ENCODE results near the gene ARHGAP42. TPM values are rescaled to one million over a fixed set of nuclear protein-coding genes. Genes with fewer than 3 reads are reported as not detected.

Gene ARHGAP42
- total RNA-seq, 4 donors from 2014 or later: 5.1 to 10.6 (median 8.0) TPM

DNA sequence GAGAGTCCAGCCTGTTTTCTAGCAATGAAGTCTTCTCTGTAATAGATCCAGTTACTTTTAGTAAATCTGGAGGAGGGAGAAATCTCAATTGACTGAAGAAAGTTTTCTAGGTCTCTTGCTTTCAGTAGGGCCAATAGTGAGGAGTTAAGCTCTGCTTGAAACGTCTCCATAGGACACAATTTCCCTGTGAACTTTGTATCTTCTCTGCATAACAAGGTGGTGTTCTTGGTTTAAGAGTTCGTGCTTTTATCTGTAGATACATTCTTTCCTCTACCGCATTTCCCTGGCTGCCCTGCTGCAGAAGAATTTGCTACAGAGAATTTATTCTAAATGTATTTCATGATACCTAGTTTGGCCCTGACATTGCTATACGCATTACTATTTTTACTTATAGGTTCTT, 183.1 kb downstream of the ARHGAP42 start:
- Histone ChIP-seq H3K4me3 (no peak overlapping the region), H3K4me1 (no peaks in the 10 kb centered on the region), H3K36me3 (no peaks in the 10 kb centered on the region), H3K27ac (replicated peaks in 1 of 4) (no peak overlapping the region), H3K9me3 (no peaks in the 10 kb centered on the region), H3K27me3 (no peaks in the 10 kb centered on the region)
- WGBS: 91% methylated on average over 4 of the region's 4 CpGs
- intact Hi-C loops (cut with DNase I): no loop called here
- TF ChIP-seq POLR2A (IDR thresholded peaks at IDR 0.05; ENCODE audit: low read depth) (no peak), POLR2AphosphoS5 (IDR thresholded peaks at IDR 0.05) (no peak), EP300 (IDR thresholded peaks at IDR 0.05) (no peak)
- no peak for DNase-seq (ENCODE audit: extremely low spot score)

- TF ChIP-seq EP300 (IDR thresholded peaks at IDR 0.05) (no peak), POLR2AphosphoS5 (IDR thresholded peaks at IDR 0.05) (no peak), CTCF (IDR thresholded peaks at IDR 0.05) (no peak), POLR2A (IDR thresholded peaks at IDR 0.05; ENCODE audit: low read depth) (no peak)
- H3K9me3 ChIP-seq: no peaks in the 10 kb centered on the region
- H3K36me3 ChIP-seq: no peaks in the 10 kb centered on the region
- H3K27me3 ChIP-seq: no peaks in the 10 kb centered on the region
- H3K4me3 ChIP-seq: no peak overlapping the region
- H3K4me1 ChIP-seq: peaks cover 0 to 9% (median 6%) of the 10 kb centered on the region in 4 donors
- intact Hi-C loops (cut with DNase I): no loop called here
- no peak for DNase-seq (ENCODE audit: extremely low spot score)
- 77% methylated on average over 3 of the region's 3 CpGs for WGBS
- H3K27ac ChIP-seq (replicated peaks in 1 of 4): no peak overlapping the region
Observed at GRCh38 chr11:100872951-100873740, 186.1 kb downstream of the ARHGAP42 start.

DNA sequence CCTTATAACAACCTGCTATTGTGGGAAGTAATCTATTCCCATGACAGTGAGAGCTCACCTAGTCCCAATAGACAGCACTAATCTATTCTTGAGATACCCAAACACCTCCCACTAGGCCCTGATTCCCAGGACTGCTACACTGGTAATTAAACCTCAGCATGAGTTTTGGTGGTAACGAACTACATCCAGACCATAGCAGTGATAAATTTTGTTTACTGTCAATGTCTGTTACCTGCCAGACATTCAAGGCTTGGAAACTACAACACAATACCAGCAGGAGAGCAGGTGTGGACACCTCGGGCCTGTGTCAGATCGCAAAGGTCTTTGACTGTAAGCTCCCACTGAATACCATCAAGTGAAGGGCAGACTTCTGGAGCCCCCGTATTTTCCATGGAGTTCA, 187.1 kb downstream of the ARHGAP42 start:
- TF ChIP-seq EP300 (IDR thresholded peaks at IDR 0.05) (no peak), CTCF (IDR thresholded peaks at IDR 0.05) (no peak), POLR2AphosphoS5 (IDR thresholded peaks at IDR 0.05) (no peak), POLR2A (IDR thresholded peaks at IDR 0.05; ENCODE audit: low read depth) (no peak)
- WGBS: 89% methylated on average over 4 of the region's 4 CpGs
- intact Hi-C loops (cut with DNase I): no loop called here
- Histone ChIP-seq H3K27ac (replicated peaks in 1 of 4) (no peak overlapping the region), H3K36me3 (no peaks in the 10 kb centered on the region), H3K9me3 (no peaks in the 10 kb centered on the region), H3K27me3 (no peaks in the 10 kb centered on the region), H3K4me1 (peaks cover 0 to 9% (median 6%) of the 10 kb centered on the region in 4 donors), H3K4me3 (no peak overlapping the region)
- DNase-seq (ENCODE audit: extremely low spot score): no peak

DNA sequence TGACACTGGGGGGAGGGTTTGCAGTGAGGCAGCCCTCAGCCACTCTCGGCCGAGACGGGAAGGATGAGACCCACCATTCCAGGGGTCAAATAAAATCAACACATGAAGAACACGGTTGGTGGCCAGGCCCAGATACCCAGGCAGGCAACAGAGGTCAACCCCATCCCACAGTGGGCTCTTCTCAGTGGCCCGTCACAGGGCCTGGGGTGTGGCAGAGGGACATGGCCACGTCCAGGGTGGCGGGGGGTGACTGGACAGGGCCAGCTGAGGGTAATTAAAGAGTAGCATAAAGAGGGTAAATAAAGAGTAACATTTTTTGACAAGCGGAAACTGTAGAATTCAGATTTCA, 188.4 kb downstream of the ARHGAP42 start:
- intact Hi-C loops (cut with DNase I): no loop called here
- no peak for DNase-seq (ENCODE audit: extremely low spot score)
- Histone ChIP-seq H3K27me3 (no peaks in the 10 kb centered on the region), H3K9me3 (no peaks in the 10 kb centered on the region), H3K4me1 (peaks cover 0 to 9% (median 6%) of the 10 kb centered on the region in 4 donors), H3K36me3 (no peaks in the 10 kb centered on the region), H3K4me3 (no peak overlapping the region), H3K27ac (replicated peaks in 1 of 4) (no peak overlapping the region)
- no peak for TF ChIP-seq EP300 (IDR thresholded peaks at IDR 0.05)
- no peak for TF ChIP-seq CTCF (IDR thresholded peaks at IDR 0.05)
- TF ChIP-seq POLR2A (IDR thresholded peaks at IDR 0.05; ENCODE audit: low read depth): no peak
- no peak for TF ChIP-seq POLR2AphosphoS5 (IDR thresholded peaks at IDR 0.05)
- 100% methylated on average over 8 of the region's 8 CpGs for WGBS

DNA sequence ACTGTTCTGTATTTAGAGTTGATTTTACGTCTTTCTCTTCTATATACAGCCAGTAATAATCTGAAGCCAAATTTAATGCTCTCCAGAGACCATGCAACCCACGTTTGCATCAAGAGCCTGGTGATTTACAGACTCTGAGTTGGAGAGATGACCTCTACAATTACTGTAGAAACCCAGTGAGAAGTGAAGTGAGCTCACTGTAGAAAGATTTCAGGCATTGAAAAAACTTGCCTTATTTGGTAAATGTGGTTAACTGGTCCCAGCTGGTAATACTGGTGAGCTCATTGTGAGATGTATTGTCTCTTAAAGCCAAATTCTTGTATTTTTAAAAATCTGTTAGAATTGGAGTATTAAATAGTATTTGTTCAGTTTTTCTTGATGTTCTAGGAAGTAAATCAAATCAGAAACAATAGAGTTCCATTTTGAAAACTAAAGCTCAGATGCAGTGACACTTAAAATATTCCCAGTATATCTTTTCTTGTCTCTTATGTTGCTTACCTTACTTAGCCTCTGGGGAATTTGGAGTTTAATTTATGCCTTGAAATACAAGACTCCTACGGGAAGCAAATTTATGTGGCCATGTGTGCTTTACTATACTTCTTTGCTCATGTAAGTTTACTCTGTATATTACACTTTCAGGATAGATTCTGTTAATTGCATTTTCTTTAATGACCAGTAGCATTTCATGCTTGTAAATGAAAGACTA, 189.9 kb downstream of the ARHGAP42 start:
- Histone ChIP-seq H3K9me3 (no peaks in the 10 kb centered on the region), H3K4me3 (no peak overlapping the region), H3K4me1 (peaks cover 0 to 9% (median 6%) of the 10 kb centered on the region in 4 donors), H3K27ac (replicated peaks in 1 of 4) (peak overlapping the region in 1 of 4 donors; percentile 5), H3K27me3 (no peaks in the 10 kb centered on the region), H3K36me3 (no peaks in the 10 kb centered on the region)
- TF ChIP-seq POLR2AphosphoS5 (IDR thresholded peaks at IDR 0.05) (no peak), EP300 (IDR thresholded peaks at IDR 0.05) (no peak), CTCF (IDR thresholded peaks at IDR 0.05) (no peak), POLR2A (IDR thresholded peaks at IDR 0.05; ENCODE audit: low read depth) (no peak)
- DNase-seq (ENCODE audit: extremely low spot score): no peak
- 35% methylated on average over 3 of the region's 3 CpGs for WGBS
- intact Hi-C loops (cut with DNase I): no loop called here
